Muscle layer of colon (tissue), 2 donors: ENCODE data around the gene FITM2.
"Not testable (repeated sequence)": the region's sequence is repeated elsewhere in the genome, so short reads cannot be mapped to it uniquely, and the experiment has no call there.

Experiments used
- H3K27ac ChIP-seq: one replicate; pipeline ENCODE4 v1.7.0; 2013; ENCODE audit warnings: low read depth, mild to moderate bottlenecking, low read length, moderate library complexity
- H3K27me3 ChIP-seq, 2 donors: one replicate each; pipeline ENCODE4 v1.7.0; 2013; ENCODE audit warnings: low read length in 2 of 2, mild to moderate bottlenecking in 2 of 2; ENCODE audit not compliant: insufficient read depth in 2 of 2, control insufficient read depth in 1 of 2
- H3K36me3 ChIP-seq: one replicate; pipeline ENCODE4 v1.7.0; 2013; ENCODE audit warnings: mild to moderate bottlenecking, low read length; ENCODE audit not compliant: insufficient read depth
- H3K4me1 ChIP-seq: one replicate; pipeline ENCODE4 v1.7.0; 2013; ENCODE audit warnings: mild to moderate bottlenecking, low read length; ENCODE audit not compliant: insufficient read depth
- H3K4me3 ChIP-seq, 2 donors: one replicate each; pipeline ENCODE4 v1.7.0; 2013; ENCODE audit warnings: low read length in 2 of 2, low read depth in 1 of 2, mild to moderate bottlenecking in 1 of 2, moderate library complexity in 1 of 2
- H3K9ac ChIP-seq: one replicate; pipeline ENCODE4 v1.7.0; 2013; ENCODE audit warnings: low read length
- H3K9me3 ChIP-seq: one replicate; pipeline ENCODE4 v1.7.0; 2013; ENCODE audit warnings: mild to moderate bottlenecking, low read length
- donor health status: abdominal sarcoma.
- donor health status: Adenocarcinoma of cecum.

The FITM2 gene

DNA sequence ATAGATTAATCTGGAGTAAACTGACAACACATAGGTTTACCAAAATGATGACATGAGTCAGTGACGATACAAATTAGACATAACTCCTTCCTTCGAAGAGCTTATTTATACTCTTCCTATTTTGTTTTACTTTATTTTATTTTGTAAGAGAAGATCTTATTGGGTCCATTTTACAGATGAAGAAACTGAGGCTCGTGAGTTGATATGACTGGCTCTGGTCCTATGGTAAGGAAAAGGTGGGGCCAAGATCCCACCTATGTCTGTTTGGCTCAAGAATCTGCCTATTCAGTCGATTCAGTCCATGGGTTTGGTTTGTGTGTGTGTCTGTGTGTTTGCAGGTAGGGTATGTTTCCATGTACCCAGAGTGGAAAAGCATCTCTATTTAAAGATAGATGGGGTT, 17.4 kb upstream of the FITM2 start:
- Histone ChIP-seq H3K27ac (no peak overlapping the region), H3K9ac (no peak overlapping the region), H3K36me3 (no peaks in the 10 kb centered on the region), H3K27me3 (peaks cover 0 to 10% of the 10 kb centered on the region in 2 donors), H3K4me1 (no peaks in the 10 kb centered on the region), H3K9me3 (no peaks in the 10 kb centered on the region), H3K4me3 (no peak overlapping the region)

DNA sequence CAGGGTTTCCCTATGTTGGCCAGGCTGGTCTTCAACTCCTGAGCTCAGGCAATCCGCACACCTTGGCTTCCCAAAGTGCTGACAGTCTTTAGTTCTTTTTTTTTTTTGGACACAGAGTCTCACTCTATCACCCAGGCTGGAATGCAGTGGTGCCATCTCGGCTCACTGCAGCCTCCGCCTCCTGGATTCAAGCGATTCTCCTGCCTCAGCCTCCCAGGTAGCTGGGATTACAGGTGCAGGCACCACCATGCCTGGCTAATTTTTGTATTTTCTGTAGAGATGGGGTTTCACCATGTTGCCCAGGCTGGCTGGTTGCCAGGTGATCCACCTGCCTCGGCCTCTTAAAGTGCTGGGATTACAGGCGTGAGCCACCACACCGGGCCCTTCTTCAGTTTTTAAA, 16.7 kb upstream of the FITM2 start:
- H3K4me3 ChIP-seq, H3K9ac ChIP-seq, H3K36me3 ChIP-seq, H3K9me3 ChIP-seq, H3K4me1 ChIP-seq, H3K27ac ChIP-seq: not testable (repeated sequence)
- H3K27me3 ChIP-seq, result peaks cover 0 to 10% of the 10 kb centered on the region in 2 donors

DNA sequence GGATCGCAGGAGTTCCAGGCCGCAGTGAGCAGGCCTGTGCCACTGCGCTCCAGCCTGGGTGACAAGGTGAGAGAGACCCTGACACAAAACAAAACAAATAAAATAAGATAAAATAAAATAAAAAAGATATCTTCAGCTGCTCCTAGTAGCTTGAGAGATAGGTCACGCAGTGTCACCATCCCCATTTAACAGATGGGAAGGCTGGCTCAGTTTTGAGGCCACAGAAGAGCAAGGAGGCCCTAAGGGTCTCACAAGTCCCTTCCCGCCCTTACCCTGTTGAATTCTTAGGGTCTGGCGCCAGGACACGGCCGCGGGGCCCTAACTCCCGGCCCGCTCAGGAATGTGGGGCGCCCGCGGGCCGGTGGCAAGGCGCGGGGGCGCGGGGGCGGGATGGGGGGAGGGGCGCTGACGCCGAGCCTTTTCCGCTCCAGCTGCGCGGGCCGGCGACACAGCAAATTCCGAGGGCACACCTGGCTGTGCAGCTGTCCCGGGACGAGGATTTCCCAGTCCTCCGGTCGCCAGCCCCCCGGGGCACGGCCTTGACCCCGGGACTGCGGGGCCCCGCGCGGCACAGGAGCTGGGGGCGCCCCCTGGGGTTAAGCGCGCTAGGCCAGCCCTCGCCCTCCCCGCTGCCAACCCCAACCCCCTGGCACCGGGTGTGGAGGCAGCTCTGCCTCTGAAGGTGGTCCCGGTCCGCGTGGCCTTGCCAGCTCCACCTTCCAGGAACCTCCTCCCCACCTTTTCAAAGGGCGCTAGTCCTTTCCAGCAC, 15.6 kb upstream of the FITM2 start:
- Histone ChIP-seq H3K27me3 (peaks cover 0 to 10% of the 10 kb centered on the region in 2 donors), H3K4me3 (no peak overlapping the region), H3K4me1 (no peaks in the 10 kb centered on the region), H3K27ac (no peak overlapping the region), H3K36me3 (no peaks in the 10 kb centered on the region), H3K9me3 (no peaks in the 10 kb centered on the region), H3K9ac (no peak overlapping the region)

DNA sequence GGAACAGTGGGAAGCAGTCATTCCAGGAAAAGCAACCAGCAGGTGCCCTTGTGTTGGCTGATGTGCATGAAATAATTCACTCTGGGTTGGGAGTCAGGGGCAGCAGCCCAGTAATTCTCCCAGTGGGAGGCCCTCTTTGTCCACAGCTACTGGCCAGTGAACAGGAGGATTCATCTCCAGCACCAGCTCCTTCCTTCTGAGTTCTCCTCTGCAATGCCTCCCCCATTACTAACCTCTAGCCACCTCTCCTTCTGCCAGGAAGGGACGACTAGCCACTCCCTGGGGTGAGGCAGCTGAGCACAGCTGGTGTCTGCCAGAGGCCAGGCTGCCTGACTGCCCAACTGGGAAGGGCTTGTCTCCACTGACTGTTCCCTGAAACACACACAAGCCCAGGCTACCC, 13.3 kb upstream of the FITM2 start:
- no peaks in the 10 kb centered on the region for H3K9me3 ChIP-seq
- H3K27me3 ChIP-seq, result peaks cover 0 to 10% of the 10 kb centered on the region in 2 donors
- H3K4me1 ChIP-seq, result no peaks in the 10 kb centered on the region
- no peak overlapping the region for H3K9ac ChIP-seq
- no peak overlapping the region for H3K27ac ChIP-seq
- no peak overlapping the region for H3K4me3 ChIP-seq
- H3K36me3 ChIP-seq, result no peaks in the 10 kb centered on the region

DNA sequence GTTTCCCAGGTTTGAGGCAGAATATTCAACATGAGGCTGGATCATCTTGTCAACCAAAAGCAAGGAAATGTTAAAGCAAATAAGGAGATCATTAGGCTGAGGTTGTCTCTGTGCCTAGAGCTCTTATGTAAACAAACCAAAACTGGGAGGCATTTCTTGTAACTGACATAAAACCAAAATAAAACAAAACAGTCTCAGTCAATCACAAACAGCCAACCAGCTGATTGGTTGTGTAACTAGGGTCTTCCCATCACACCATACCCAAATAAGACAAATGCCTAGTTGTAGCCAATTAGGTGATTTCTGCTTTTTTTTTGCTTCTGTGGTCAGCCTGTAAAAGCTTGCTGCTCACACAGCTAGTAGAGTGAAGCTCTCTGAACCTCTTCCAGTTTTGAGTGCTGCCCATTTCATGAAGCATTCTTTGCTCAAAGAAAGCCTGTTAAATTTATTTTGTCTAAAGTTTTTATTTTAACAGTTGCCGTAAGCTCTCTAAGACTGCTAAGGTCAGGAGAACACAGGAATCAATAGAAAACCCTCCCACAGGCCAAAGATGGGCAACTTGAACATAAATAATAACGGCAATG, 8.9 kb upstream of the FITM2 start:
- H3K27ac ChIP-seq, result no peak overlapping the region
- no peaks in the 10 kb centered on the region for H3K36me3 ChIP-seq
- no peak overlapping the region for H3K9ac ChIP-seq
- H3K27me3 ChIP-seq, result no peaks in the 10 kb centered on the region
- no peaks in the 10 kb centered on the region for H3K9me3 ChIP-seq
- no peak overlapping the region for H3K4me3 ChIP-seq
- H3K4me1 ChIP-seq, result no peaks in the 10 kb centered on the region

DNA sequence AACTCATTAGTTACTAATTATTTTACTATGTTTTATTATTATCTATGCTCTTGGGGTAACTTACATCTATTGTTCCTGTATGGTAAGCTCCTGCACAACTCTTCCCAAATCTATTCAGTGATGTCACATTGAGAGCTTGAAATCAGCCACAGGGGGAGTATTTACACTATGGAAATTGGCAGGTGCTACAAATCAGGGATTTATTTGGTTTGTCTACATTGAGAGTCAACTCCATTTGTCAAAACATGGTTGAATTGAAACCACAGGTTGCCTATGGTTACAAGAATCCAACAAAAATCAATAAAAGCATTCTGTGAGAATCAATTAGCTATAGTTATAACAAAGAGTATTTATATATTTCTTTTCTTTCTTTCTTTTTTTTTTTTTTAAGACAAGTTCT, 3.9 kb upstream of the FITM2 start:
- no peak overlapping the region for H3K27ac ChIP-seq
- H3K9ac ChIP-seq, result no peak overlapping the region
- no peaks in the 10 kb centered on the region for H3K27me3 ChIP-seq
- H3K36me3 ChIP-seq, result no peaks in the 10 kb centered on the region
- peaks cover 5% of the 10 kb centered on the region for H3K4me1 ChIP-seq
- no peaks in the 10 kb centered on the region for H3K9me3 ChIP-seq
- no peak overlapping the region for H3K4me3 ChIP-seq

DNA sequence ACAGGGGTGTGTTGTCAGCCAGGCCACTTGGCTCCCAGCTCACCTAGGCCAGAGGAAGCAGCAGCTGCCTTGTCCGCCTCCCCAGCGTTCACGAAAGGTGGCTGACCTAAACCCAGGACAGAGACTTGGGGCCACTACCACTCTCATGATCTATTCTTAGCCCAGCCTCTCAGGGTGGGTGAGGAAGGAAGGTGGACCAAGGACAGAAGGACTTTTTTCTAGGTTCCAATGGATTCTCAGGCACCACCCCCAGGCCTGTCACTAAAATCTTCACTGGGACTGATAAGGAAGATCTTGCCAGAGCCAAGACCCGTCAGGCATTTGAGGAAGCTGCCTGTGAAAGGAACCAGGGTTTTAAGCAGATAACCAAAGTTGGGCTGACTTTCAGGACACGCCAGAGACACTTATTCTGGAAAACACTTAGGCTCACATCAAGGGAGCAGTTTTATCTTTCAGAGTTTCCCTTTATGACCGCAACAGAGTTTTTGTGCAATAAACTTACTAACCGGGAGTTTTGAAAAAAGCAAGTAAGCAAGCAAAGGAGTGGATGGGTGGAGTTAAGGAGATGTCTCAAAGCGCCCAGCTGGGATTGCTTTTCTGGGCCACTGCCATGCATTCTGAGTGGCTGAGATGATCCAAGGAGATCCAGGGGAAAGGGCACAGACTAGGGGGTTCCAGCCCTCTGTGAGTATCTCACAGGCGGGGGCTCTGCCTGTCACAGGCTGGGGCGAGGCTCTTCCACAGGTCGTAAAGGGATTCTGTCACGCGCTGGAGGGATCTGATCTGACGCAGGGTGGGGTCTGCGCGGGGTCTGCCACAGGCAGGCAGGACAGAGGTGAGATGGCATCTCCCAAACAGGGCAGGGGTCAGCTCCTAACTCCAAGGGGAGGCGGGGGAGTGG, 989 bp downstream of the FITM2 start:
- Histone ChIP-seq H3K4me1 (peaks cover 11% of the 10 kb centered on the region), H3K27me3 (no peaks in the 10 kb centered on the region), H3K9me3 (no peaks in the 10 kb centered on the region), H3K36me3 (no peaks in the 10 kb centered on the region), H3K9ac (peak overlapping the region; percentile 78), H3K4me3 (peak overlapping the region; percentile 66 to 96), H3K27ac (no peak overlapping the region)

DNA sequence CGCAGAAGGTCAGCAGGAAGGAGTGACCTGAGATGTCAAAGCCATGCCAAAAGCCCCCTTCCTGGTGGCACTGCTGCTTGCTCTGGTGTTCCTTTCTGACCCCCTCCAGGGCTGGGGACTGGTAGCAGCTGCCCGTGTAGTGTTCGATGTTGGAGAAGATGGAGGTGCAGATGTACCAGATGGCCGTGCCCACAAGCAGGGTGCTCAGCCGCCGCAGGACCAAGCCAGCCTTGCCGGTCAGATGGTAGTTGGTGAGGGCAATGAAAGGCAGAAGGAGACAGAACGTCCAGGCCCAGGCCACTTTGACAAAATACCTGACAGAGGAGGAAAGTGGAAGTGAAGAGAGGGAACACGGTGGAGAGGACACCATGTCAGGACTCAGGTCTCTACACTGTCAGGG, 4.1 kb downstream of the FITM2 start:
- H3K9me3 ChIP-seq, result no peaks in the 10 kb centered on the region
- no peaks in the 10 kb centered on the region for H3K27me3 ChIP-seq
- no peak overlapping the region for H3K27ac ChIP-seq
- peaks cover 11% of the 10 kb centered on the region for H3K4me1 ChIP-seq
- no peak overlapping the region for H3K9ac ChIP-seq
- no peaks in the 10 kb centered on the region for H3K36me3 ChIP-seq
- no peak overlapping the region for H3K4me3 ChIP-seq

DNA sequence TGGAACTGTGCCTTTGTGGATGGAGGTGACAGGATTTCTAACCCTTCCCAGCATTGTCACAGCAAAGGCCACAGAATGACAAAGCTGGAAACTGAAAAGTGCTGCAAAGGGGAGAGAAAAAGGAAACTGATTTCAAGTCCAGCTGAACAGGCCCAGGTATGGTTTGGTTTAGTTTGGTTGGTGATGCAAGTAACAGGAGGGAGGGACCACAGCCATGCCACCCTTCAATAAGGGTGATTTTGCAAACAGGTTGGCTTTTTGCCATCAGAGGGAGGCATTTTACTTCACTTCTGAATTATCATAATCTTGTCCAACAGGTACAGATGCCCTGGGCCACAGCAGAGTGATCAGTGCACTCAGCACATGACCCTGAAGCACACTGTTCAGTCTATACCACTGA, 6.6 kb downstream of the FITM2 start:
- H3K9me3 ChIP-seq, result no peaks in the 10 kb centered on the region
- H3K4me3 ChIP-seq, result no peak overlapping the region
- H3K27me3 ChIP-seq, result no peaks in the 10 kb centered on the region
- H3K9ac ChIP-seq, result no peak overlapping the region
- H3K36me3 ChIP-seq, result no peaks in the 10 kb centered on the region
- peaks cover 1% of the 10 kb centered on the region for H3K4me1 ChIP-seq
- no peak overlapping the region for H3K27ac ChIP-seq

DNA sequence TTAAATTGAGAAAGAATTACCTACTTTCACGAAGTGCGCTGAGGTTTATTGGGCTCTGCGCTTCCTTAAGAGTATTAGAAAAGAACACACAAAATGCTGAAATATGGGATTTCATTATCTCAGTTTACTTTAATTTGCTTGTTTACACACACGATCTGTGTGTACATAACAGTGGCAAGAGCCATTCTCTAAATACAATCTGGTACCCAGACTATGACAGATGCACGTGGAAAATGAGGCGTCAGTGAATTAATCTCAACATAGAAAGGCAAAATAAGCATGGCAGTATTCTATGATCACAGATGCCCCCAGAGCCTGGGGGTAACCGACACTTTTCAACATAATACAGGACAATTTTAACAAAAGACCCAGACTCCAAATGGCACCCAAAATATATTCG, 8.3 kb downstream of the FITM2 start:
- H3K9me3 ChIP-seq, result no peaks in the 10 kb centered on the region
- H3K9ac ChIP-seq, result no peak overlapping the region
- no peak overlapping the region for H3K4me3 ChIP-seq
- no peaks in the 10 kb centered on the region for H3K27me3 ChIP-seq
- no peak overlapping the region for H3K27ac ChIP-seq
- no peaks in the 10 kb centered on the region for H3K4me1 ChIP-seq
- H3K36me3 ChIP-seq, result no peaks in the 10 kb centered on the region

DNA sequence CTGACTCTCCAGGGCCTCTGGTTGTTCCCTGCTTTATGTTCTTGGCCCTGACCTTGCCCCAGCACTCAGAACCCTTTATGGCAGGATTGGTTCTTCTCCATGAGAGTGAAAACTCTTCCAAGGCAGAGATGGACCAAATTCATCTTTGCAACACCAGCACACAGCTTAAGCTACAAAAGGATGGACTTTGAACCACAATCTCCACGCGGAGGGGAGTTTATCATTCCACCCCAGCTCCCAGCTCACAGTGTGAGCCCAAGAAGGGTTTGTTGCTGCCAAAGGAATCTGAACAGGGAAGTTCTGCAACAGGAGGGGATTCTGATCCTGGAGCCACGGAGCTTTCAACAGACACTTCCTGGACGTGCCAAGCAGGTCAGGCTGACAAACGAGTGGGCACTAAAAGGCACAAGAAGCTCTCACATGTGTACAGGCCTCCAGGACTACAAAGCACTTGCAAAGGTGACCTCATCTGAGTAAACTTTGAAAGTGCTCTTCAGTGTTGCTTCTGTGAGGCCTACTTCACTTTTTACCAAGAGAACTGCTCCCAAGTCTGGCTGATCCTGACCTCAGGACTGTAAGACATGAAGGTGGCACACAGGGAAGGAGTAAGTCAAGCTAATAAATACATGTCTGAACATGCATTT, 8.9 kb downstream of the FITM2 start:
- Histone ChIP-seq H3K27ac (no peak overlapping the region), H3K9ac (no peak overlapping the region), H3K27me3 (no peaks in the 10 kb centered on the region), H3K36me3 (no peaks in the 10 kb centered on the region), H3K4me1 (no peaks in the 10 kb centered on the region), H3K4me3 (no peak overlapping the region), H3K9me3 (no peaks in the 10 kb centered on the region)
